NCI-H82 treated with DMSO at 0.1 percent for 48 hours (cell line): ENCODE data around the gene TFPI.

Experiments
- DNase-seq: peaks from one replicate; lab custom pipeline; 2025; ENCODE audit not compliant: unreplicated experiment; lab: John Stamatoyannopoulos, UW

TFPI gene

DNA sequence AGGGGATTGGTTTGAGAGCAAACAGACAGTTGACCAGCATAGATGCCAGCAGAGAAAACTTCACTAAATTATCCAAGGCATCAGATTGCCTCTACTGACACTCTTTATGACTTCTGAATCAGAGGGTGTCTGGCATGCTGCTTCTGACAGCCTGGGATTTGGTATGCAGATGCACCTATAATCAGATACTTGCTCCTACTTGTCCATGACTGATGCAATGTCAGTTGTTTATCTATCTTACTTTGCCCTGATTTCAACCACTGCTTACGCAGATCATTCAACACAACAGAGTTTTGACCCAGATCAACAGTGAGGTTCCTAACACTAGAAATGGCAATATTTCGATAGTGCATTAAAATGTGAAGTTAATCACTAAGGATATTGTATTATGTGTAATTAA, 83.5 kb downstream of the TFPI start:
- DNase-seq, result no peak

DNA sequence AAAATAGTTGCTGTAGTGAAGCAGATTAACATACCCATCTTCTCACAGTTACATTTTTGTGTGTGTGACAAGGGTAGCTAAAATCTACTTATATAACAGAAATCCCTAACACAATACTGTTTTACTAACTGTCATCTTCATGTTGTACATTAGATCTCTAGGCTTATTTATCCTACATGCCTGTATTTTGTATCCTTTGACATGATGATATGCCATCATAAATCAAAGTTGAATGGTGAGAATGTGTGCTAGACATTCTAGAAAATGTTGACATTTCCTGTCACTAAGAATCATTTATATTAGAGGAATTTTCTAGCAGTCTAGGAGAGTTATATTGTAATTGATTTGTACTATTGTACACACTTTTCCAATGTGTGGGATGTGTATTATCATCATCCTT, 84.7 kb downstream of the TFPI start:
- DNase-seq, result no peak

DNA sequence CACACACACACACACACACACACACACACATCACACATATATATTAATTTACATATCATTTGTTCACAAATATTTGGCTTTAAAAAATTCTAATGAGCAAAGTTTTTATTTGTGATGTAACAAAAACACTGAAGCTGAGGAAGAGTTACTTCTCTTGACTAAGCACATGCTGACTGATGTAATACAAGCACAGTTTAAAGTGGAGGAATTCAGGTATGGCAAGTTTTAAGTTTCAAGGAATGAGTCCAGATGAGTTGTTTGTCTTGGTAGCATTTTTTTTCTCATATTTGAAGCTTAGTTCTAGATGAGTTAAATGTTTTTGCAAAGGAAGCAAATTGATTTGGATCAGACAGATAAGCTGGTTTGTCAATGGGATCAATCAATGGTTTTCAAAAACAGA, 86.0 kb downstream of the TFPI start:
- DNase-seq, result no peak

DNA sequence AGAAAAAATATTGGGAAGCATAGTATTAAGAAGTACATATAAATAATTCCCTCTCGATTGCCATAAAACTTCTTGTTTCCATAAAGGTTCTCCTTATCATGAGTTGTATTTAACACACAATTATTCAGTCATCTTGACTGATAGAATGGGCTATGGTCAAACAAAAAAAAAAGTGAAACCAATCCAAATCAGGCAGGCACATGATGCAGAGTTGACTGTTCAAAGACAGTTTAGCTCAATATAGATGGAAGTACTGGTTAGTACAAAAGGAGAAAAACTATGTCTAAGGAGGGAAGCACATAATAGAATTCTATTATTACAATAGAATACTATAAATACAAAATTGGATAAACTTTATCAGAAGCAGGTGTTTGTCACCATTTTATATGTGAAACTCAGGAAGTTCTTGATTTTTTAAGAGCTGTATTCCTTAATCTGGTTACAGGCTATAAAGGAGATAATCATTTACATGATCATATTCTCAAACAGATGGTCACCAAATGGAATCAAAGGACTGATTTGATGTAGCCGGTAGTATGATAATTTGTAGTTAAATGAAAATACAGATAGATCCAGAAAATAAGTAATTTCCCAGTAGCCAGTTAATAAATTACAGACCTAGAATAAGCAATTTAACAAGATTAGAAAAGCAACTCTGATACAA, 88.0 kb downstream of the TFPI start:
- DNase-seq, result no peak

DNA sequence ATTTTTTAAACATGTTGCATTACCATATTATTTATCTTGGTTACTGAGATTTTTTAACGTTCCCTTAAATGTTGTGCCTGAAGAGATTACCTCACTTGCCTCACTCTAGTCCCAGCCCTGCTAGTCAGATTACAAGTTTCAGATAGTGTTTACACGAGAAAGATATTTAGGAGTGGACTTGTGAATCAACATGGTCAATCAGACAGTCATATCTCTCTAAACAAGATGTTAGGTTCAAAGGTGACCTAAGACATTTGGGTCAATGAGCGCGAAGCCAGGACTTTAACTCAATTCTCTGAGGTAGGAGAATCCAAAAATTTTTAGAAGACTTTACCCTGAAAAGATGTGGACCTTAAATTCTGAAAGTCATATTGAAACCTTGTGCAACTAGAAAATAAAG, 91.4 kb downstream of the TFPI start:
- DNase-seq, result no peak

DNA sequence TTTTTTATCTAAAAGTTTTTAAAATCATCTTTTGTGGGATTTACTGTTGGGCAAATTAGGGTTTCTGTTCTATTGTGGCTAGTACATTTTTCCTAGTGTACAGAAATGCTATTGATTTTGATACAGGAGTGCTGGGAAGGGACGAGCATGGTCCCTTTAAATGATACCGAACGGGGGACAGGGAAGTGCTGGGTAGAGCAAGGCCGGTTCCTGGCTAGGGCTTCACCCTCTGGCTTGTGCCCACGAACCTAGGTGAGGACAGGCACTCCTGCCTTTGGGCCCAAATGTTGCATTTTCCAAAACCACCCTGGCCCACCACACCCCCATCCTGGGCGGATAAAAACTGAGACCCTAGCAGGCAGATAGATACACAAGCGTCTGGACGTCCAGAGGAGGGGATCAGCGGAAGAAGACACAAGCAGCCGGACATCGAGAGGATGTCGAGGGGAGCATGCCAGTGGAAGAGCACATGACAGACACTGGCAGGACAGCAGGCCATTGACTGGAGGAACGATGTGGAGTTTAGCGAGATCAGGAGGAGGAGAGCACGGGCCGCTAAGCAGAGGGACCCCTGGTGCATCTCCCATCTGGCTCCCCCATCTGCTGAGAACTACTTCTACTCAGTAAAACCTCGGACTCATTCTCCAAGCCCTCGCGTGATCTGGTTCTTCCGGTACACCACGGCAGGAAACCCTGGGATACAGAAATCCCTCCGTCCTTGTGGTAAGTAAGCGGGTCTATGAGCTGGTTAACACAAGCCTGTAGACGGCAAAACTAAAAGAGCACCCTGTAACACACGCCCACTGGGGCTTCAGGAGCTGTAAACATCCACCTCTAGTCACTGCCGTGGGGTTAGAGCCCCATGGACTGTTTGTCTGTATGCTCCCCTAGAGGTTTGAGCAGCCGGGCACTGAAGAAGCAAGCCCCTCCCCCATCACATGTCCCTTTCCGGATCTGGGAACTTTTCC, 92.7 kb downstream of the TFPI start:
- DNase-seq, result no peak

DNA sequence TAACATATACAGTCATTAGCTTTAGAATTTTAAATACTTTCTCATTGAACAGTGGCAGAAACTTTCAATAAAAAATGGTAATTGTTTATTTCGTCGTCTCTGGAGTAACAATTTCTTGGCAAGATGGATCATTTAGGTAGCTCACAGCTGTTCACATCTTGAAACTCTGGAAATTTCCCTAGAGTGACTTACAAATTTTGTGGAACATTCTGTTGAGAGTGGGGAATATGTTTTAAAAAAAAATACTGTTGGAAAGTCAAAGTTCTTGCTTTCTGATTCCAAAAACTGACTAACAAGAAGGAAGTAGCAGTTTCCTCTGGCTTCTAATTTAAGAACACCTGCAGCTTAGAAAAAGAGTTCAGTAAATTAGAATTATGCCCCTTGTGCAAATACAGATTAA, 95.0 kb downstream of the TFPI start:
- DNase-seq, result no peak

DNA sequence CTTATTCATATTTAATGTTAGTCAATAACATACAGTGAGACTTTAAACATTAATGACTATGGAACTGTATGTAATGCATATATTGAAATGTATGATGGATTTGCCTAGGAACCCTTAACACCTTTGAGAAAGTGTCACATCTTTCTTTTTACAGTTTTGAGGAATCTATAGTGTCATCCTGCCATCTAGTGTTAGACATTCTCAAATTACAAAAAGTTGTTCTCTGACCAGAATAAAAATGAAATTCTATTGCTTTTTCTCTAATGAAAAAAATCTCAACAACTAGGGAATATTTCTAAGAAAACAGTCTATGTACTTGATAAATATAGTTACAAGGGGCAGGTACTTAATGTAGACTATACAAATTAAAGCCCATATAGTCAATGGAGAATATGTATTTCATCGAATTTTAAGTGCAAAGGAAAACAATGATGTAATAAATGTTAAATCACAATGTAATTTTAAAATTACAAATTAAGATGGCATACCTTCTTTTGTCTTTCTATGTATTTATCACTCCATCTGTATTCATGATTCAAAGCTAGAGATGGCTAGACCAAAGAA, 101.1 kb downstream of the TFPI start:
- no peak for DNase-seq

DNA sequence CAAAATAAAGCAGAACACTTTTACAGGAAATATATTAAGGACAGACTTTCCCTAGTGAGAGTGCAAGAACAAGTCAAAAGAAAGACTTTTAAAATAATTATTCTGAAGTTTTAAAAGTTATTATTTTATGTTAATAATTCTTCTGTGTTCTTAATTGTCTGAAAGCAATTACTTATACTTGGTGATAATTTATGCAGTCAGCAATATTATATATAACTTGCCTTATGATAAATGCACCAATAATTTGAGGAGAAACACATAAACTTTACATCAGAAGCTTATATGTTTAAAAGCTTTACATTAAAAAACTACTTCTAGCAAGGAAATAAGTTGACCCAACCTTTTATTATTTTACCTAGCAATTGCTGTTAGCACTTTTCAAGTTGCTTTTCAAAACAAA, 102.7 kb downstream of the TFPI start:
- DNase-seq, result no peak

DNA sequence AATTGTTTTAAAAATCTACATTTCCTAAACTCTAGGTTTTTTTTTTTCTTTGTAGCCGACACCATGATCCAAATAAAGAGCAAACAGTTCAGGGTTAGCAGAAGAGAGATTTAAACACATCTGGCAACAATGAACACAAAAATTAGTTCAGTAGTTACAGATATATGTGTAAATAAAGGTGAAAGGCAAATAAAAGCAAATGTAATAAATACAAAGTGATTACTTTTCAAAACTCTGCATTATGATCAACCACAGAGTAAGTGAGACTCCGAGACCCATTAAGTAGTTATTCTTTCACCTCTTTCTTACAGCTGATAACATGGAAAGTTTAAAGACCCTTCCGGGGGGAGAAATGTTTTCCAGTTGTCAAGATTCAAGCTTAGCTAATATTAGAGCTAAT, 106.9 kb downstream of the TFPI start:
- no peak for DNase-seq

DNA sequence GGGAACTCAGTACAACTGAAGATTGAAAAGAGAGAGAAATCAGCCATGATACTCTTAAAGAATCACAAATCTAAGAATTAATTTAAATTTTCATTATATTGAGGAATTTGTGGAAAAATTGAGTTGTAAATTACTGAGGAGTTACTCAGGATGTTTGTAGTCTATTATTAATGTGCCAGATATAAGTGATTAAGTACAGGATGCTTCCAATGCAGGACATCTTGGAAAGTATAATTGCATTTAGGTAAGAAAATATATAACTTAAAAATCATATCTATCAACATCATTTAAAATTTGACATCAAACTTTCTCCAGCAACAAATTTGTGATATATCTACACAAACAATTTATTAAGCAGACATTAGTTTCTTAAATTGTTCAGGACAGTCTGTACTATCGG, 107.5 kb downstream of the TFPI start:
- no peak for DNase-seq

DNA sequence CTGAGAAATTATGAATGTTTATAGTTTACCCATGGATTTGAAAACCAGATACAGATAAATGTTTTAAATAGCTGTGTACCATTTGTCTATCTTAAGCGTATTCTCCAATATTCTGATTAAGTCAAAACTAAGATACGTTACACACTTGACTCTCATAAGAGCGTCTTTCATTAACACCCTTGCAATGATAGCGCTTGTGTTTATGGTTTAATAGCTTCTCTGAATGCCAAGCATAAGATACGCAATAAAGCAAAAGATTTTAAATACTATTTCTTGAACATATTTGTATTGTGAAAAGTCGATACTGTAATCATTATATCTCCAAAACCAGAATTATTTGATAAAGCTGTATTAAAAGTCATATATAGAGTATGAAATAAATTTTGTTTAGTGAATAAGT, 109.2 kb downstream of the TFPI start:
- no peak for DNase-seq

DNA sequence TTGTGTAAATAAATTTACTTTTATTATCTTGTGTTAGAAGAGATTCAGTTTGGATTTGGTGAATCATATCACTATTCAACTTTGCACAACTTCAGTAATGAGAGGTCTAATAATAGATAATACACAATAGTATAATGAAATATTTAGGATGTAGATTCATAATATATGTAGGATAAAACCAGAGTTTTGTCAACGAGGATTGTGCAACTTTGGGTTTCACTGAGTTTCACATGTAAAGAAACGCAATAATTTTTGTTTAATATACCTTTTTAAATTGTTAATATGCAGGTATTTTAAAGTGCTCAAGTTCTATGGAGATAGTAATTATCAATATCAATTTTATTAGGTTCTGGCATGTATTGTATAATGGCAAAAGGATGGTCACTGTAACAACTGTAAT, 111.5 kb downstream of the TFPI start:
- DNase-seq, result no peak

DNA sequence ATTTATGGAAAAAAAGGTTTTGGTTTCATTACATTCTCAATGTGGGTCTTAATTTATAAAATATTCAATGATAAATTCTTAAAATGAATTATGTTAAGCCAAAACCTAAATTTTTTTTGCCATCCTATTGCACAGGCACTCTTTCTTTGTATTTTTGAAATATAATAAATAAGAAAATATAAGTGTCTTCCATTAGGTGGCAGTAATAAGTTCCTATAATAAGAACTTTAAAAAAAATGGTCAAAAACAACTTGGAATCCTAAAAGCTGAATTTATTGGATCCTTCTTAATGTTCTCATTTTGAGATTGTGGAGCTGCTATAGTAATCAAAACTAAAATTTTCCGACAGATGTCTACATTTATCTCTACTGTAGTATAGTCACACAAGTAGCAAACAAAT, 111.9 kb downstream of the TFPI start:
- DNase-seq, result no peak

DNA sequence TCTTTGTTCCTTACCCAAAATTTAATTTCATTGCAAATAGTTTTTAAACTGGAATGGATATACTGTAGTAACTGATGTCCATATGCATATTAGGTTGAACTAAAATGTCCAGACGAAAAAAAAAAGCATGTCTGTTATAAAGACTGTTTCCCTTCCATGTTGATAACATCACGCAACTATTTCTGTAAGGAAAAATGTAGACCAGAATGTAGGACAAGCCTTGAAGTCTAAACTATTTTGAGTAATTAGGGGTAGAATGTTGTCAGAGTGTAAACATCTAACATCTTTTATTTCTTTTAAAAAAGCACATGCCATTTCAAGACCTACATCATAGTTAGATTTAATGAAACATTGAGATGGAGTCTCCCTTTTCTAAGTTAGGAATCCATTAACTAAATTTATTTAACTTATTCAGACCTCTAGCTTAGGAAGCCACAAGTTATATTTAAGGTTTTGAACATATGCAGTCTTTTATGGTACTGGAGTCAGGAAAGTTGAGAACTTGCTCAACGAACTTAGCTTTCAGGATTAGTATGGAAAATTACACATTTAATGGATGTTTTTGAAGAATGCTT, 114.0 kb downstream of the TFPI start:
- DNase-seq, result no peak

DNA sequence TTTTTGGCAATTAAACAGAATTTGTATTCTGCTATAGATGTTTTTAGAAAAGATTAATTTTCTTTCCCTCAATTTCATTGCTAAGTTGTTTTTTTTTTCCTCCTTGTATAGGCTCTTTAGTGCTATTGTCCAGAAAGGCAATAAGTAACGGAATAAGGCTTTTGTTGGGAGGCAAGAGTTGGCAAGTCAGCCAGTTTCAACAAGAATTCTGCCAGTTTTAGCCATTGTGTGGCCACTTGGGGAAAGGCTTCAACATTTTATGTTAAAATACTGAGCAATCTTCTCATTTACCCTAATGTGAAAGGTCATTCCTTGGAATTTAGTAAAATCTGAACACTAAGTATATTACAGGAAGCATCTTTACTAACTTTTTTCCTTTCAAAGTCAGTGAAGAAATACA, 115.8 kb downstream of the TFPI start:
- no peak for DNase-seq

DNA sequence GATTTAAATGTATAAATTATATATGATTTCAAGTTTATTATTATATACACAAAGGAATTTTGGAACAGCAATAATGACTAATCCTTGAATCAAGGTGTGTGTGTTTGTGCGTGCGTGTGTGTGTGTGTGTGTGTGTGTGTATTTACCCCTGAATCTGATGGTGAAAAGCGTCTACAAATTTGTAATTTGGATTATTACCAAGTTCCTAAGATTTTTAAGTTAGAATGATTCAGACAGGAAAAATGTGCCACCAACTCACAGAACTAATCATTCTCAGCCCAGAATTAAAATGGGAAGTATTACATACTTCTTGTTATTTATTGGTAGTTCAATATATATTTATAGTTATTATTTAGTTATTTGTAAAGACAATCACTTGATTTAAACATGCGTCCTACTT, 118.5 kb downstream of the TFPI start:
- DNase-seq, result no peak

DNA sequence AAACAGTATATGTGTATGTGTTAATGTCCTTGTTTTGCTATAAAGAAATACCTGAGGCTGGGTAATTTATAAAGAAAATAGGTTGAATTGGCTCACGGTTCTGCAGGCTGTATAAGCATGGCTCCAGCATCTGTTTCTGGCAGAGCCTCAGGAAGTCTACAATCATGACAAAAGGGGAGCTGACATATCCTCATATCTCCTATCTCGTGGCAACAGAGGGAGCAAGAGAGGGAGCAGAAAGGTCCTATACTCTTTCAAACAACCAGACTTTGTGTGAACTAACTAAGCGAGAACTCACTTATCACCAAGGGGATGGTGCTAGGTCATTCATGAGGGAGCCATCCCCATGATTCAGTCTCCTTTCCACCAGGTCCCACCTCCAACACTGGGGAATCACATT, 119.2 kb downstream of the TFPI start:
- no peak for DNase-seq

DNA sequence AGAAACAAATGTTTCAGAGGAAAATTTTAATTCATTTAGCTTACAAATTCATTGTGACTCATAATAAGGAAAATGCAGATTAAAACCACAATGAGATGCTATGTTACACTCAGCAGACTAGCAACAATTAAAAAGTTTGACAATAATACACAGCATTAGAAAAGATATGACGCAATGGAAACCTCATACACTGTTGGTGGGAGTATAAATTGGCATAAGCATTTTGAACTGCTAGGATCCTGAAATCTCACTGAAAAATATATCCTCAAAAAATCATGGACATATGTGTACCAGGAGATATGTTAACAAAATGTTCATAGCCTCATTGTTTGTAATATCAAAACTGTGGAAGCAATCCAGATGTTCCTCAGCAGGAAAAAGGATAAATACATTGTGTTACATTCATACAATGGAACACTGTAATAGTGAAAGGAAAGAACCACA, 119.9 kb downstream of the TFPI start:
- no peak for DNase-seq

DNA sequence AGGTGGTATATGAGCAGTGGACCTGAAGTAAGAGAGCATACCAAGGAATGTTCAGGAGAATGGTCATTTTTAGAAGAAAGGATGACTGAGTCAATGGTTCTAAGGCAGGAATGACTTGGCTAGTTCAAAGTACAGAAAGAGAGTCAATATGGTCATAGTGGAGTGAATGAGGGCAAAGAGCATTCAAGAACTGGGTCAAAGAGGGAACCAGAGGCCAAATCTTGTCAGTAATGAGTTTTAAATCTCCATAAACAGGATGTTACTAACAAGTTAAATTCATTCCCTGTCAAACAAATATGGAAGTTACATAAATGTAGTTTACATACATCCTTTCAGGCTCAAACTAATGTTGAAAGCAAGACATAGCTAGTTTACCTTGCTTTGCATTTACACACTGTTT, 122.3 kb downstream of the TFPI start:
- DNase-seq, result no peak

DNA sequence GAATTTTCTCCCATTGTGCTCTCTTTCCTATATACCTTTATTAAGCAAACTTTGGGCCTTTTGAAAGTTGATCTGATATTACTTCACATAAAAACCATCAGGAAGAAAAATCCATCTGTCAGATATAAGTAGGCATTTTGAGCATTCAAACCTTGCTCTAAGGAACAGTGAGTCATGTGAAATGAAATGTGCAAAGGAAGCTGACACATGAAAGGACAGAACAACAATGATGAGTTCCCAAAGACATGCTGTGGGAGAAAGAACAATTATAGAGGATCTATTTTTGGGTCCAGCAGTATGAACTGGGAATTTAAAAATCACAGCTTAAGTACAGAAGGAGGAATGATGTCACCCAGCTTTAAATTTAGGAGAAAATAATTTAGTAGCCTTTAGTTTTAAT, 124.2 kb downstream of the TFPI start:
- DNase-seq, result no peak

DNA sequence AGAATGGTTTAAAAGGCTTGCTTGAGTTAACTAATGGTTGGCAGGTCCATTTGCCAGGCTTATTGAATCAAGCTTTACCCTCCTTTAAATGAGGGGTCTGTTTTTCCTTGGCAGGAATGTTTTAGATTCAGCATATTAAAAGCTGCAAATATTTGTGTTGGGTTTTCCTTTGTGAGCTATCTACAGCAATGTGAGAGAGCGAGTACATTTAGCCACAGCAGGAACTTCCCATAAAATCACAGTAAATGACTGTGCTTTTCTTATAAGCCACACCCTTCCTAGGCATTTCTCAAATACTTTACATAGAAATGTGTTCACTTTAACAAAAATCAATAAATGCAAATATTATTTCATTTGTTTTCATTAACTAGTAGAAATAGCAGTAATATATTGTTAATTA, 130.1 kb downstream of the TFPI start:
- DNase-seq, result no peak
